DOHH2 (cell line): ENCODE results near the gene RNASE12.

Experiments used
- H3F3A ChIP-seq: fragments of 200-600 bp; sonication (generic), shearing (Covaris generic); 2 replicates; pipeline ENCODE4 v1.6.0; 2016; ENCODE audit warnings: antibody characterized with exemption, mild to moderate bottlenecking; ENCODE audit not compliant: control insufficient read depth, insufficient read depth
- H3K27ac ChIP-seq: fragments of 200-600 bp; sonication (generic); 2 replicates; pipeline ENCODE4 v1.5.1; 2014; ENCODE audit warnings: low read depth, mild to moderate bottlenecking, low read length, moderate library complexity
- H3K27me3 ChIP-seq: fragments of 200-600 bp; sonication (generic); 2 replicates; pipeline ENCODE4 v1.6.1; 2014; ENCODE audit warnings: mild to moderate bottlenecking, low read length, mixed read lengths; ENCODE audit not compliant: control insufficient read depth
- H3K36me3 ChIP-seq: fragments of 200-600 bp; sonication (generic); 2 replicates; pipeline ENCODE4 v1.6.1; 2014; ENCODE audit warnings: mild to moderate bottlenecking, low read length, moderate library complexity, mixed read lengths; ENCODE audit not compliant: control insufficient read depth
- H3K4me1 ChIP-seq: fragments of 200-600 bp; sonication (generic); 2 replicates; pipeline ENCODE4 v1.6.1; 2014; ENCODE audit warnings: mild to moderate bottlenecking, low read length, mixed read lengths; ENCODE audit not compliant: control insufficient read depth
- H3K4me2 ChIP-seq: fragments of 200-600 bp; sonication (generic); 2 replicates; pipeline ENCODE4 v1.6.0; 2014; ENCODE audit warnings: mild to moderate bottlenecking, low read length, moderate library complexity
- H3K4me3 ChIP-seq: fragments of 200-600 bp; sonication (generic); 2 replicates; pipeline ENCODE4 v1.5.1; 2014; ENCODE audit warnings: mild to moderate bottlenecking, low read length, mixed read lengths
- H3K79me2 ChIP-seq: fragments of 200-600 bp; sonication (generic); 2 replicates; pipeline ENCODE4 v1.6.1; 2014; ENCODE audit warnings: mild to moderate bottlenecking, low read length, mixed read lengths; ENCODE audit not compliant: control insufficient read depth
- H3K9me2 ChIP-seq: fragments of 200-600 bp; sonication (generic); replicated peaks from 2 replicates; pipeline ENCODE4 v1.6.1; 2014; ENCODE audit warnings: mild to moderate bottlenecking, low read length, mixed read lengths; ENCODE audit not compliant: control insufficient read depth
- H3K9me3 ChIP-seq: fragments of 200-600 bp; sonication (generic); 2 replicates; pipeline ENCODE4 v1.6.1; 2014; ENCODE audit warnings: antibody characterized with exemption, low read length, mixed read lengths; ENCODE audit not compliant: control insufficient read depth, insufficient read depth
- H4K20me1 ChIP-seq: fragments of 200-600 bp; sonication (generic); 2 replicates; pipeline ENCODE4 v1.6.0; 2014; ENCODE audit warnings: low read depth, mild to moderate bottlenecking, antibody characterized with exemption, low read length, moderate library complexity; ENCODE audit not compliant: control insufficient read depth, insufficient read depth
- EZH2phosphoT487 ChIP-seq: fragments of 200-600 bp; sonication (generic); IDR thresholded peaks from 2 replicates; pipeline ENCODE4 v1.6.1; 2017; ENCODE audit warnings: borderline replicate concordance, mild to moderate bottlenecking, antibody characterized with exemption, low read length, moderate library complexity, mixed read lengths
- TF ChIP-seq, protein P1 (sequence below): fragments of 200-600 bp; sonication (generic); IDR thresholded peaks from one replicate; pipeline ENCODE4 v1.5.1; 2014; ENCODE audit warnings: antibody characterized with exemption, mild to moderate bottlenecking, low read depth, low read length; ENCODE audit not compliant: poor library complexity, severe bottlenecking

Gene RNASE12

DNA sequence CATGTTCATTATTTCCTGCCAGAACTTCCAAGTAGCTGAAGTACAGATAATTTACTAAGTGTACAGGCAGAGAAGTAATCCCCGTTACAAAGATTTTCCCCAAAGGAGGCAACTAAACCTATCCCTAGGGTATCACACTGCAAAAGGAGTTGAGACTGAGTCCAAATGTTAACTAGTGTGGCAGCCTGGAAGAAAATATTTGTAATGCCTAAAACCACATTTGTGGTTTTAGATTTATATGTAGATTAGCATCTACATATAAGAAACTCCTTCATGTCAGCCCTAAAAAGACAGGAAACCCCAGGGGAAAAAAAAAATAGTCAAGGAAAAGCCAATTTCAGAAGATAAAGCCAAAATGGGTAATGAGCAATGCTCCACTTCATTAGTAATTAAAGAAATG lies 1.4 kb upstream of the RNASE12 start:
- Histone ChIP-seq H3K79me2 (no peaks in the 10 kb centered on the region), H3F3A (no peaks in the 10 kb centered on the region), H3K27ac (no peak overlapping the region), H3K9me2 (no peaks in the 10 kb centered on the region), H3K36me3 (no peaks in the 10 kb centered on the region), H3K4me1 (no peaks in the 10 kb centered on the region), H3K4me3 (no peak overlapping the region), H4K20me1 (no peaks in the 10 kb centered on the region), H3K9me3 (no peaks in the 10 kb centered on the region), H3K4me2 (no peak overlapping the region), H3K27me3 (peaks cover 4% of the 10 kb centered on the region; the same call in 1 of the 2 replicates)
- no peak for TF ChIP-seq EZH2phosphoT487
- TF ChIP-seq, protein P1, sequence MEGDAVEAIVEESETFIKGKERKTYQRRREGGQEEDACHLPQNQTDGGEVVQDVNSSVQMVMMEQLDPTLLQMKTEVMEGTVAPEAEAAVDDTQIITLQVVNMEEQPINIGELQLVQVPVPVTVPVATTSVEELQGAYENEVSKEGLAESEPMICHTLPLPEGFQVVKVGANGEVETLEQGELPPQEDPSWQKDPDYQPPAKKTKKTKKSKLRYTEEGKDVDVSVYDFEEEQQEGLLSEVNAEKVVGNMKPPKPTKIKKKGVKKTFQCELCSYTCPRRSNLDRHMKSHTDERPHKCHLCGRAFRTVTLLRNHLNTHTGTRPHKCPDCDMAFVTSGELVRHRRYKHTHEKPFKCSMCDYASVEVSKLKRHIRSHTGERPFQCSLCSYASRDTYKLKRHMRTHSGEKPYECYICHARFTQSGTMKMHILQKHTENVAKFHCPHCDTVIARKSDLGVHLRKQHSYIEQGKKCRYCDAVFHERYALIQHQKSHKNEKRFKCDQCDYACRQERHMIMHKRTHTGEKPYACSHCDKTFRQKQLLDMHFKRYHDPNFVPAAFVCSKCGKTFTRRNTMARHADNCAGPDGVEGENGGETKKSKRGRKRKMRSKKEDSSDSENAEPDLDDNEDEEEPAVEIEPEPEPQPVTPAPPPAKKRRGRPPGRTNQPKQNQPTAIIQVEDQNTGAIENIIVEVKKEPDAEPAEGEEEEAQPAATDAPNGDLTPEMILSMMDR: no peak

DNA sequence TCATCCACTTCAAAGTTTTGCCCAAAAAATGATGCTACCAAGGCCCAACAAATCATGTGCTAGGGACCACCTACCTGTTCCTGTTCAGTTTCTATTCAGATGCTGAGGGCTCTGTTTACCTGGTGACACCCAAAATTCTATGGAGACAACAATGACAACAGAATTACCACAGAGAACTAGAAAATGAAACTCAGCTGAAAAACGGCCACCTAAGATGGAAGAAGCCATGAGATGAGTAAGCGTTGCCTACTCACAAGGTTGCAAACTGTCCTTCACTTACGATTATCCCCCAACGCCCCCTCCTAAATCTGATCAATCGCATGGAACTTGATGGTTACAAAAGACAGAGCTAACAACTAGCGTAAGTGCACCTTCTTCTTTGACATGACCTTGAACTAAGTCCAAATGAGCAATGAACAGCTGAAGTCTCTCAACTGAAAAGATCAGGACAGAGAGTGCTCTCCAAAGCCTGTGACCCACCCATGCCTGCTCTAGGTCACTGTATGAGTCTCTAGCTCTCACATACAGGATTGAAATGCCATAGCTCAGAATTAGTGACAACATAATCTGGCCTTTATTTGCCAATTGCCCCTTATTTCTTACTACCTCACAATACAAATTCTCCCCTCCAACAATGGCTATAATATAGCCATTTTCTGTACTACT lies 3.6 kb downstream of the RNASE12 start, which contains the start of gene RNASE11:
Gene RNASE11 (minus strand): TSS at position 513 of the 666 bp plus-strand sequence.
- H3K4me1 ChIP-seq: no peaks in the 10 kb centered on the region
- H3K27ac ChIP-seq: no peak within 1 kb of the TSS
- no peaks in the 10 kb centered on the region for H3K79me2 ChIP-seq
- H3F3A ChIP-seq: no peaks in the 10 kb centered on the region
- H3K9me2 ChIP-seq: no peaks in the 10 kb centered on the region
- no peak for TF ChIP-seq EZH2phosphoT487
- TF ChIP-seq, protein P1: no peak
- H4K20me1 ChIP-seq: no peaks in the 10 kb centered on the region
- no peak within 1 kb of the TSS for H3K4me3 ChIP-seq
- peaks cover 17% of the 10 kb centered on the region for H3K27me3 ChIP-seq
- no peak within 1 kb of the TSS for H3K4me2 ChIP-seq
- H3K36me3 ChIP-seq: no peaks in the 10 kb centered on the region
- no peaks in the 10 kb centered on the region for H3K9me3 ChIP-seq

DNA sequence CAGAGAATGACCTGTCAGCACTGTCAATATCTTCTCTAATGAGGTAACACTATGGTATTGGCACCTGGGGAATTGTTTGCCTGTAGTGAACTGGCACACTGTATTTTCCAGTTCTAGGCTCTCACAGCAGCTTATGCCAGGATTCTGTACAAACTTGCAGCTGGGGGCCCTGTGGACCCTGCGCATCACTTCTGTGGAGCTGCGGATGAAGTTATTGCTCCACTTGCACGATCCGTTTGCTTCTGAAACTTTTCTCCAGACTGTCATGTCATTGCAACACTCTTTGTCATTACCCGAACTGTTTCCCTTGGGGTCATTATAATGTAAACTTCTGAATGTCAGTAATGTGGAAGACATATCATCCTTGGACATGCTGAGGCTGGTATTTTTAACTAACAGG lies 7.3 kb downstream of the RNASE12 start:
- no peaks in the 10 kb centered on the region for H3K9me3 ChIP-seq
- no peaks in the 10 kb centered on the region for H3K9me2 ChIP-seq
- H3F3A ChIP-seq: no peaks in the 10 kb centered on the region
- H3K27ac ChIP-seq: no peak overlapping the region
- peaks cover 14% of the 10 kb centered on the region; the same call in 1 of the 2 replicates for H3K27me3 ChIP-seq
- no peaks in the 10 kb centered on the region for H4K20me1 ChIP-seq
- H3K4me3 ChIP-seq: no peak overlapping the region
- no peaks in the 10 kb centered on the region for H3K4me1 ChIP-seq
- no peaks in the 10 kb centered on the region for H3K36me3 ChIP-seq
- no peak for TF ChIP-seq EZH2phosphoT487
- TF ChIP-seq, protein P1: no peak
- no peaks in the 10 kb centered on the region for H3K79me2 ChIP-seq
- H3K4me2 ChIP-seq: no peak overlapping the region
